NOMO-1 treated with DMSO at 0.1 percent for 48 hours (cell line): ENCODE data around the gene CSNK1G2.

Experiments used
- DNase-seq: peaks from one replicate; lab custom pipeline; 2025; ENCODE audit not compliant: unreplicated experiment; lab: John Stamatoyannopoulos, UW

Gene CSNK1G2

DNA sequence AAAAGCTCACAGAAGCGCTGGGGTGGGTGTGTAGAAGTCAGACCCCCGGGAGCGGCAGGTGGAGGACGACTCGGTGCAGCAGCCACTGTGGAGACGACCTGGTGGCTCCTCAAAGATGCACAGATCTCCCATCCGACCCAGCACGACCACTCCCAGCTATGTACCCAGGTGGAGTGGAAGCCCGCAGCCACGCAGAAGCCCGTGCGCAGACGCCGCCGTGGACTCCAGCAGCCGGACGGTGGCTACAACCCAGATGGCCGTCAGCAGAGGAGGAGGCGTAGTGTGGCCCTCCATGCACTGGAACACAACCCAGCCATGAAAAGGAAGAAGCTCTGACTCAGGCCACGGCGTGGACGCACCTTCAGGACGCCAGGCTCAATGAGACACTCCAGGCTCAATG, 21.7 kb downstream of the CSNK1G2 start:
- no peak for DNase-seq

DNA sequence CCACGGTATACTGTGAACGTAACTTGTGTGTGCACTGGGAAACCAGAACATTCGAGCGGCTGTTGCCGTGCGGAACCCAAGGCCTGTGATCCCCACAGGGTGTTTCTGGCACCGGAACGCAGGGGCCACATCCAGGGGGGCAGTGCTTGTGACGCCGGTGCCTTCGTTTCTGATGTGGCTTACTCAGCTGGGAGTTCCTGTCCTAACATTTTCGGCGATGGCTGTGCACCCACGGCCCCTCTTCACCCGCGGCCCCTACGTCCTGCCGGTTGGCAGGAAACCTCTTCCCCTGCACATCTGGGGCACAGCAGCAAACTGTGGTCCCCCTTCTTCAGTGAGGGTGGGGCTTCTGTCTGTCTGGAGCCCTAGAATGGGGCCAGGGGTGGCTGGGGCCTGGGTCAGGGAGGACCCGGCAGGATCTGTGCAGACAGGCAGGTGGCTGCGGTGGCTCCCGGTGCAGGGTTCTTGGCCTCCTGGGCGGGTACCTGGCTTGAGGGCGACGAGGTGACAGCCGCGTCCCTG, 26.2 kb downstream of the CSNK1G2 start:
- no peak for DNase-seq

DNA sequence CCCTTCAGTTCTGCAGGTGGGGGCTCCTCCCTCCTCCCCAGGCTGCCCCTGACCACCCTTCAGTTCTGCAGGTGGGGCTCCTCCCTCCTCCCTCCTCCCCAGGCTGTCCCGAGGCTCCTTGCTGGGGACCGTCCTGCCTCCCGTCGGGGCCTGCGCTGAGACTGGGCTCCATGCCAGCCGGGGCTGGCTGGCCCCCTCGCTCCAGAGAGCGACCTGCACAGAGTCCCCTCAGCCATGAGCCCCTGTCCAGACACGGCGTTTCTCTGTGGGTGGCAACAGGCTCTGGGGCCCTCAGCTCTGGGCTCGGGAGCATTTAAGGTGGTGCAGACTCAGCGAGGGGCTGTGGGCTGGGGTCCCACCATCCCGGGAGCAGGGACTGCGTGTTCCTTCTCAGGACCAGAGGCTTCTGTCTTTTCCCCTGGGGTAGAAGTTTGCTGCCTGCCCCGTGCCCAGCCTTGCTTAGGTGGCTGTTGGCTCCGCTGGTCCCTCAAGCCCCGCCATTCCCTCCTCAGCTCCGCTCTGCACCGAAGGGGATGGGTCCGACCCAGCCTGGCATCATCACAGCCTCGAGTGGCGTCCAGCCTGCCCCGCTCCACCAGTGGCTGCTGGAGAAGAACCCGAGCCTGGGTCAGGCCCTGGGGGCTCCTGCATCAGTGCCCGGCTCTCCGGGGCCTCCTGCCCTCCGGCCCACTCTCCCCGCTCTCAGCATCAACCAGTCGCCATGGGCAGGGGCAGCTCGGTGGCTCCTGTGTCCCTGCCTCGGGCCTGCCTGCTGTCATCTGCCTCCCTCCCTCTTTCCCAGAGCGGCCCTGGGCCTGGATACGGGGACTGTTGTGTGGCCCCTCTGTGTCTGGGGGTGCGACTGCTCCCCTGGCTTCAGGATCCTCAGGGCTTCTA, 27.6 kb downstream of the CSNK1G2 start:
- DNase-seq: no peak

DNA sequence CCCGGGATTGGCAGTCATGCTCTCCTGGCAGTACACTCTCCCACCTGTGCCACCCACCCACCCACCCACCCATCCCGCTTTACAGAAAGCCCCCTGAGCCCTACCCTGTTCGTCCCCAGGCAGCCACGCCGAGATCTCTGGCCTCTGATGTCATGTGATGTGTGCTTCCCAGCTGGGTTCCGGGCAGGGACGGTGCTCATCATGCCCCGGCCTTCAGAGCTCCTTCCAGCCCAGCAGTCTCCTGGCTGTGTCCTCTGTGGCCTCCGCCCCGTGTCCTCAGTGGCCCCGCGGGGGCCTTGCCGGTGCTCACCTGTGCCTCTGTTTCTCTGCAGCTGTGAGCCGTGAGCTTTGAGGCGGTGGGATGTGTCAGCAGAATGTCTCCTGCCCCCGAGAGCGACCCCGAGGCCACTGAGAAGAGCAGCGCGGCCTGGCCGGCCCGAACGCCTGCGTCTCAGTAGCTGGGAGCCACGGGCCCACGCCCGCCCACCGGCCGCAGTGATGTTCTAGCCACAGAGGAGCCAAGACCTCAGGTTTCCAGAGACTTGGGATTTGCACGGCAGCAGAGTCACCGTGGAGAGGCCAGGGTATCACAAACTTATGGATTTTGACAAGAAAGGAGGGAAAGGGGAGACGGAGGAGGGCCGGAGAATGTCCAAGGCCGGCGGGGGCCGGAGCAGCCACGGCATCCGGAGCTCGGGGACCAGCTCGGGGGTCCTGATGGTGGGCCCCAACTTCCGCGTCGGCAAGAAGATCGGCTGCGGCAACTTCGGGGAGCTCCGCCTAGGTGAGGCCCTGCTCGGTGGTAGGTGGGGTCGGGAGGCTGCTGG, 28.4 kb downstream of the CSNK1G2 start:
- no peak for DNase-seq

DNA sequence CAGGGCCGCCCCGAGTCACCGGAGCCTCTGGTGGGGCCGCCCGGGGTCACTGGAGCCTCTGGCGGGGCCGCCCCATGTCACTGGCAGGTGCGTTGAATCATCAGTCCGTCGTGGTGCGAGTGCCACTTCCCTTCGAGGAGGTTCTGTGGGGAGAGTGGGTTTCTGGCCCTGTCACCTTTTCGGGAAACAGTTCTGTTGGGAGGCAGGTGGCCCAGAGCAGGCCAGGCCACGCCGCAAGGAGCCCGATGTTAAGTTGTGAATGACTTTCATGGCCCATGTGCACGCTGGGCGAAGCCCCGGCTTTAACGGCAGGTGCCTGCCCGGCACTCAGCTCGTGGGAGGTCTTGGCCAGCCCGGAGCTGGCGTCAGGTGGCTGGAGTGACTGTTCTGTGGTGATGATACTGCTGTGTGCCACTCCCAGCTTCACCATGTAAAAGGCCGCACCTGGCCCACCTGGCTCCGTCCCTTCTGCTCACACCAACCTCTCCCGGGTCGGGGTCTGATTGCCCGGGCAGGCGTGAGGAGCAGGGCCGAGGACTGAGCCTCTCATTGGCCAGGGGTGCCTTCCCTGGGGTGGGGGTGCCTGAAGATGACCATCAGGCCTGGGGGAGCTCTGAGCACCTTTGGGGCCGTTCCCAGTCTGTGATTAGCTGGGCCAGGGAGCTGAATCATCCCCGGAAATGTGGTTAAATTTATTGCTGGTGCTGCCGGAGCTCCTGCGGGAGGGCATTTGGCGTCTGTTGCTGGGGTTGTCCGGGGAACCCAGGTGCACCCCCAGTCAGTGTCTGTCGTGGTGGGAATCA, 29.2 kb downstream of the CSNK1G2 start:
- DNase-seq: no peak

DNA sequence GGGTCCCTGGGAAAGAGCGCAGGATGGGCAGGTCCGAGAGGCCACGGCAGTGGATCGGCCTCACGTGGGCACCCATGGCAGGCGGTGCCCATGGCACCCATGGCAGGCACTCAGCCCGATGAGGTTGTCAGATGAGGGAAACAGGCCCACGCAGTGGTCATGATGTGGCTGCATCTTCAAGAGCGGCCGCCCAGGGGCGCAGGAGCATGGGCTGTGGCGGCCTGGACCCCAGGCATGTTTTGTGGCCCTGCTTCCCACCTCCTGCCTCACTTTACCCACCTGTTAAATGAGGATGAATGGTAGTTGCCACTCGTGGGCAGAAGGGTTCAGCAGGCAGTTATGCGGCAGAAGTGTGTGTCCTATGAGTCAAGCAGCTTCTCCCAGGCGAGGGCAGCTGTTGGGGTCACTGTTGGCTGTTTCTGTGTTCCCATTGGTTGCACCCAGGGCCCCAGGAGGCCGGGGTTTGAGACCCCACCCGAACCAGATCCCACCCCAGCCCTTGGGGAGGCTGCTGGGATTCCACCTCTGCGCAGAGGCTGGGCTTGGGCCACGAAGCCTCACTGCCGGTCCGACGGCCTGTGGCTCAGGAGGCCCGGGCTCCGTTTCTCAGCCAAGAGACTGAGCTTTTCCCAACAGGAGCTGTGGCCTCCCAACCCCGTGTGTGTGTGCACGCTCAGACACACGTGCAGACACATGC, 30.0 kb downstream of the CSNK1G2 start:
- DNase-seq: no peak

DNA sequence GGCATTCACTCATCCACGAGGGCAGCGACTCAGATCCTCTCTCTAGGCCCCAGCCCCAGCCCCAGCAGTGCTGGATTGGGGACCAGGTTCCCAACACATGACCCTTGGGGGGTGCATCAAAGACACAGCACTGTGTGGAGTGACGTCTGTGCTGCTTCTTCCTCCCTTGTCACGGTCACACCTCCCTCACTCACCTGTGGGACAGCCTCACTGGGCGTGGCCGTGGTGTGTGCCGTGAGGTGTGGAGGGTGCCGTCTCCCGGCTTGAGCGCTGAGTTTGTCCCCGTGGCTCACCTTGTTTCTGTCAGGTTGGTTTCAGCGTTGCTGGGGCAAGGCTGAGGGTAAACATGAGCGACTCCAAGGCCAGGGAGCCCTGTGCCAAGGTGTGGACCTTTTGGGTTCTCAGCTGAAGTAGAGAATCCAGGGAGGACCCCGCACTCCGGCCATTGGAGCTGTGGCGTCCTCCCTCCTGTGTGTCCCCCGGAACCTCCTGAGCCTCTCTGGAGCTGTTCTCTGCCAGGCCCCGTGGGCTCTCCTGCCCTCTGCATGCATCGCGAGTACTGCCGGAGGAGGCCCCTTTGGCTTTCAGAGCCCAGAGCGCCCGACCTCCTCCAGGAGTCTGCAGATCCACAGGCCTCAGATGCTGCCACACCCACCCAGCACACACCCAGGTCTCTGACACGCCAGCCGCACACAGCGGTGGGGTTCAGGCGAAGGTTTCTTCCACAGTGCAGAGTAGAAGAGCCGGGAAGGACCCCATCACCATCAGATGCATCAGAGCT, 33.6 kb downstream of the CSNK1G2 start:
- DNase-seq: no peak

DNA sequence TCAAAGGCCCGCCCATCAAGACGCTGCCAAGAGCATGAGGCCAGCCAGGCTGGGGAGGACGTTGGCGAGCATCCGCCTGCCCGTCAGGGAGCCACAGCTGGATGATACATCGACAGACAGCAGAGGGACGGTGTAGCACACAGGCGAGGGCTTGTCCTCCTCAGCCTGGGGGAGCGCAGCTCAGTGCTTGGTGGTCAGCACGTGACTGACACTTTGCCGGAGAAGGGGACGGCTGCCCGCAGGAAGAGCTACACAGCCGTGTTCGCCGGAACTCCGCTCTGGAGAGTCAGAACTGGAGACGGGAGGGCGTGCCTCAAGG, 34.1 kb downstream of the CSNK1G2 start:
- DNase-seq: no peak

DNA sequence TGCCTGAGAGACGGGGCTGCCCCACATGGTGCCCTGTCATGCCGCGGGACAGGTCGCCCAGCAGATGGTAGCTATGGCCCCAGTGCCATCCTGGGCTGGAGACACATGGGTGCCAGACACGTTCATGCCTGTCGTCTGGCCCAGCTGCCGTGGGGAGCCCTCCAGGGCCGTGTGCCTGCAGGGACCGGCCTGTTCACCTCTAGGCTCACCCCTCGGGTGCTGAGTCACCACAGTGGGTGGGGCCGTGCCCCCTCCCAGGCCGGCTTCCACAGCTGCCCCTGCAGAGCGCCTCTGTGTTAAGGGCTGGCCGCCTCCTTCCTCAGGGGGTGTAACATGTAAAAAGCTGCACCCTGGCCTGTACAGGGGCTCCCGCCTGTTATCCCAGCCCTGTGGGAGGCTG, 36.1 kb downstream of the CSNK1G2 start:
- no peak for DNase-seq

DNA sequence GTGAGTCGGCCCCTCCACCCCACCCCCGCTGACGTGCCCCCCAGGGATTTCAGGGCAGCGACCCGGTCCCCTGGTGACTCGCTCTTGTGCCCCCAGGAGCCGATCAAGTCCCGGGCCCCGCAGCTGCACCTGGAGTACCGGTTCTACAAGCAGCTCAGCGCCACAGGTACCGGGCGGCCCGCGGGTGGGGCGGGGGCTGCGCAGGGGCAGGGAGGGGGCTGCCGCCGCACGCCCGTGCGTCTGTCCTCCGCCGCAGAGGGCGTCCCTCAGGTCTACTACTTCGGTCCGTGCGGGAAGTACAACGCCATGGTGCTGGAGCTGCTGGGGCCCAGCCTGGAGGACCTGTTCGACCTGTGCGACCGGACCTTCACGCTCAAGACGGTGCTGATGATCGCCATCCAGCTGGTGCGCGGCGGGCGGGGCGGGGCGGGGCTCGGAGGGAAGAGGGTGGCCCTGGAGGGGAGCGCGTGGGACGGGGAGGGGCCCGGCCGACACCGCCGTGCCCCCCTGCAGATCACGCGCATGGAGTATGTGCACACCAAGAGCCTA, 37.4 kb downstream of the CSNK1G2 start:
- no peak for DNase-seq

DNA sequence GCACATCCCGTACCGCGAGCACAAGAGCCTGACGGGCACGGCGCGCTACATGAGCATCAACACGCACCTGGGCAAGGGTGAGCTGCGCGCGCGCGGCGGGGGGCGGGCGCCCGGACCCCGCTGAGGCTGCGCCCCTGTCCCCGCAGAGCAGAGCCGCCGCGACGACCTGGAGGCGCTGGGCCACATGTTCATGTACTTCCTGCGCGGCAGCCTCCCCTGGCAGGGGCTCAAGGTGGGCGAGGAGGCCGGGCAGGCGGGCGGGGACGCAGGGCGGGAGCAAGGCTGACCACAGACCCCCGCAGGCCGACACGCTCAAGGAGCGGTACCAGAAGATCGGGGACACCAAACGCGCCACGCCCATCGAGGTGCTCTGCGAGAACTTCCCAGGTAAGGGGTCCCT, 38.0 kb downstream of the CSNK1G2 start:
- no peak for DNase-seq

DNA sequence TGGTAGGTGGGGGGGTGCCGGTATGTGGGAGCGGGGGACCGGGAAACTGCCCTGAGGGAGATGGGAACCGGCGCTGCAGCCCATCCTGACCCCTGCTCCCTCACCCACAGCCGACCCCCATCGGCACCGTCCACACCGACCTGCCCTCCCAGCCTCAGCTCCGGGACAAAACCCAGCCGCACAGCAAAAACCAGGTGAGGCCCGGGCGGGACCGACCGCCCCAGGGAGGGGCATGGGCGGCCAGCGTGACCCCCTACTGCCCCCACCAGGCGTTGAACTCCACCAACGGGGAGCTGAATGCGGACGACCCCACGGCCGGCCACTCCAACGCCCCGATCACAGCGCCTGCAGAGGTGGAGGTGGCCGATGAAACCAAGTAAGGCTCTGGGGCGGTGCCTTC, 38.7 kb downstream of the CSNK1G2 start:
- DNase-seq: no peak

DNA sequence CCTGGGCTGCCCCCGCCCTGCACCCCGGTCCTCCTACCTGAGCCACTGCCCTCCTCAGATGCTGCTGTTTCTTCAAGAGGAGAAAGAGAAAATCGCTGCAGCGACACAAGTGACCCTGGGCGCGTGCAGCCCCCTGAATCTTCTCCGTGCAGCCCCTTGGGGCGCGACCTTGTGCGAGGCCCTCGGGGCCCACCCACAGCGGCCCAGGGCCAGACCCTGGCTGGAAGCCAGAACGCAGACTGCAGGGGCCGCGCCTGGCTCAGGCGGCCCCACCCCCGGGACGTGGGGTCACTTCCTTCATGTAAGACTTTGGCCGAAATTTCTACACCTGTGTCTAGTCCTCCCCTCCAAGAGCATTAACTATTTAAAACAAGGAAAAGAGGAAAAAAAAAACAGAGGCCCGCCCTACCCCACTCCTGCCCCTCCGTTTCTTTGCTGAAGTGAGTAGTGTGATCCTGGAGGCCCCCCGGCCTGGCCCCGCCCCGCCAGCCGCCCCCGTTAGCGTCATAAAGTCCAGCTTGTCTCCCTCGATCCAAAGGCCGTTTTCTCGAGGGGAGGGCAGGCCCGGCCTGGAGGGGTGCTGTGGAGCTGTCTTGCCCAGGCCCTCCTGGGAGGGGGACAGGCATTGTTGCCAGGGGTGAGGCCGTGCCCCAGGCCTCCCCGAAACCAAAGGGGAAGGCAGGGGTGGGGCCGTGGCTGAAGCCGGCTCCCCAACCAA, 39.3 kb downstream of the CSNK1G2 start:
- no peak for DNase-seq

DNA sequence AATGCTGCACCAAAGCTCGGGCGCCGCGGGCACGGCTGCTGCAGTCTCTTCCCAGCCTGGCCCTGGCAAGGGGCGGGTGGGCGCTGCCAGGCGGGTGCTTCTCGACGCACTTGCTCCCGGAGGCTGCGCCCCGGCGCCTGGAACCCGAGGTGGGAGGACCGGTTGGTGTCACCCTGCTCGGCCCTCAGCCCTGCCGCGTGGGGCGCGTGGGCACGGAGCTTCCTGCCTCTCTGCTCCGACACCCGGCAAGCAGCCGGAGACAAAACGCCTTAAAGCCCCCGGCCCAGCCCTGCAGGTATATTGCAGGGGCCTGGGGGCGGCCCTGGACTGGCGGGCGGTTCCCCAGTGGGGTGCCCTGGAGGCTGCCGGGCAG, 39.8 kb downstream of the CSNK1G2 start:
- no peak for DNase-seq

DNA sequence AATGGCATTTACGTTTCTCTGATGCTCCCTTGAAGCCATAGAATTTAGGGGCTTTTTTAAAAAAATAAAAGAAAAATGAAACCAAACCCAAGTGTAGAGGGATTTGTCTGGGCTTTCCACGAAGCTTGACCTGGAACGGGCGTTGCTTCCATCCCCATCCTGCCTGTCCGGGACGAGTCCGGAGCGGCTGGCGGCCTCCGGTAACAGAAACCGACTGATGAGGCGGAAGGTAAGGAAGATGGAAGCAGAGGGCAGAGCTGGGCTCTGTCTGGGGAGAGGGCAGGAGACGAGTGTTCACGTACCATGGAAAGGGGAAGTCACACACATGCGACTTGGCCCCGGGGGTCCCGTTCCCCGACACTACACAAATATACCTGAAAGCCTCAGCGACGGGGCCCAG, 40.3 kb downstream of the CSNK1G2 start:
- DNase-seq: no peak

DNA sequence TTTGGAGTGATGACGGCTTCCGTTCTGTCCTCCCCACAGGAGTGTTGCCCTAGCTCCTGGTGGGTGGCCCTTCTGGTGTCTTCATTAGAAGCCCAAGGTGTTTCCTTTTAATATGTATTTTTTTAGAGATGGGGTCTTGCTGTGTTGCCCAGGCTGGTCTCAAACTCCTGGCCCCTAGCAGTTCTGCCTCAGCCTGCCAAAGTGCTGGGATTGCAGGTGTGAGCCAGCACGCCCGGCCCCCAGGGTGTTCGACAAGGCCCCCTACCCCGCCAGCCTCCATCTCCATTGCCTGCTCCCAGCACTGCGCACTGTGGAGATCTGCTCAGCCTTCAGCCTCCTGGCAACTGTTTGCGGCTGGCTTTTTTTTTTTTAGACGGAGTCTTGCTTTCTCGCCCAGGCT, 43.4 kb downstream of the CSNK1G2 start:
- DNase-seq: no peak

DNA sequence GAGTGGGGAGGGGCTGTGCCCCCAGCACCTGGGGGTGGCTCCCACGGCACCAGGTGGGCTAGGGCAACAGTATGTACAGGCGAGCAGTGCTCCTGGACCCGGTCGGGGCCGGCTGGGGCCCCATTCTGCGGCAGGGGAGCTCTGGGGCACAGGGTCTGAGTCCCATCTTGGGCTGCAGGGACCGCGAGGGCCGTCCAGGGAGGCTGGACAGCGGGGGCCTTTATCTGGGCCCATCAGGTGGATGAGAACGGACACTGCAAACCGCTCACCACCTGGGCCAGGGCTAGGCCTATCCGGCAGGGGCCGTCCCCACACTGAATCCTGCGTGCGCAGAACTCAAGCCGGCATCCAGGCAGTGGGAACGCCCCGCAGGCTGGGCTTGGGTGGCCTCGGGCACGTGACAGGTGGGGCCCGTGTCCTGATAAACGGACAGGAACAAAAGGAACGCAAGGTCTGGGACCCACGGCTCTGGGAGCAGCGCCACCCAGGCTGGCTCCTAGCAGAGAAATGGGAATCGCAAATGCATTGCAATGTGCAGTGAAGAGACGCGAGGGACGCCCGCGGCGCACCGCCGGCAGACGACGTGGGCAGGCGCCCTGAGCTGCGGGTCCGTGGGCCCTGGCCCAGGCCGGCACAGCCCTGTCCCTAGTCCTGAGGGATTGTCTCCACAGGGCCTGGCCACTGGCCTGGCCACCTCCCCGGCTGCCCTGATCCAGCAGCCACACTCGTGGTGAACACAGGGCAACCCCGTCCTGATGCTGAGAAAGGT, 44.8 kb downstream of the CSNK1G2 start:
- DNase-seq: no peak
